Lower lobe of right lung (tissue), 2 donors: Measurements from ENCODE around the gene EIF3L. TPM values are rescaled to one million over a fixed set of nuclear protein-coding genes. Genes with fewer than 3 reads are reported as not detected.
A peak's percentile ranks its signal among the peaks of the same experiment; 100 is the strongest.

Experiments
- ATAC-seq, 2 donors: fragments of 200-7000 bp; cut with Tn5 transposase; one replicate each; pipeline ENCODE4 v1.9.1; 2020 to 2022; ENCODE audit warnings: mild to moderate bottlenecking in 2 of 2, moderate library complexity in 2 of 2
- DNase-seq: peaks from one replicate; pipeline ENCODE4 v3.0.0-alpha.2; 2020
- H3K27ac ChIP-seq: fragments of 200-600 bp; one replicate; pipeline ENCODE4 v1.8.0; 2022
- H3K27me3 ChIP-seq: fragments of 200-600 bp; one replicate; pipeline ENCODE4 v1.8.0; 2022; ENCODE audit warnings: low read depth
- H3K36me3 ChIP-seq: fragments of 200-600 bp; one replicate; pipeline ENCODE4 v1.8.0; 2022; ENCODE audit warnings: mild to moderate bottlenecking
- H3K4me1 ChIP-seq: fragments of 200-600 bp; one replicate; pipeline ENCODE4 v1.8.0; 2022
- H3K4me3 ChIP-seq: fragments of 200-600 bp; one replicate; pipeline ENCODE4 v1.8.0; 2022; ENCODE audit warnings: mild to moderate bottlenecking
- H3K9me3 ChIP-seq: fragments of 200-600 bp; one replicate; pipeline ENCODE4 v1.8.0; 2022
- intact Hi-C: fragments of 100-400 bp; cut with DNase I; formaldehyde crosslinking; loops from one replicate; pipeline ENCODE4 v1.11.0; 2022
- total RNA-seq: library from RNA; stranded (reverse); fragmentation: NEBNext Ultra II Directional; extraction: Animal tissue kit (Norgen Biotek cat#: 25700); gene quantifications from one replicate; pipeline ENCODE4 v1.2.1, GENCODE V29; 2021
- TF ChIP-seq, protein P1 (sequence below): fragments of 200-600 bp; IDR thresholded peaks from one replicate; pipeline ENCODE4 v1.8.0; 2022; ENCODE audit warnings: antibody characterized with exemption, mild to moderate bottlenecking
- donor health status: DM: no; HTN: yes; CAD: no; lungs with severe emphysema.

EIF3L gene
- total RNA-seq, 1 donor from 2014 or later = 385 TPM

DNA sequence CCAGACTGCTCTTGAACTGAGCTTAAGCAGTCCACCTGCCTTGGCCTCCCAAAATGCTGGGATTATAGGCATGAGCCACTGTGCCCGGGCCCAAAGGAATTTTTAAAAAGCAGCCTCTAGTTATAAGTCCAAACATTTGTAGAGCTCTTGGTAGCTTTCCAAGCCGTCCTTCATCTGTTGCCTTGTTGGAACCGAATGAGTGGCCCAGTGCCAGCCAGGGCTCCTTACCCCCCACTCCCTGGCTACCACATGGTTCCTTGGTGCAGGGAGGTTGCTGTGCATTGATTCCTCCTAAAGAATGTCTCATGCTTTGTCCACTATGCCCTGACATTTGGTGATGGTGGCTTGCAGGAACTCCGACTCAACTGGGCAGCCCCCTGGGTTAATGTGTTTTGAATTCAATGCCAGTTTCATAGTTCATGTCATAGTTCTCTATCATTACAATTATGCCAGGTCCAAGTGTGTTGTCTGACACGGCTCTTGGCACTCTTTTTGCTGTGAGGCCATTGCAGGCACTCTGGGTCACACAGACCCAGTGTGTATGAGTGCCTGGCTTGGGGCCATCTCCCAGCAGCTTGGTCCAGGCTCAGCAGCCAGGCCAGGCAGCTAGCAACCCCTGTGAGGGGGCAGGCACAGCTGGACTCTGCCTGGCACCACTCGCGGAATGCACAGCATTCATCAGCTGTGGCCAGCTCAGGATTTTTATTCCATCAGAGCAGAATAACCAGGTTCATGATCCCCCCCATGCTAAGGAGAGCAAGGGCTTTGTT lies 43.5 kb downstream of the EIF3L start:
- DNase-seq (peak; percentile 69), ATAC-seq (peak; percentile 48 to 53)
- H3K9me3 ChIP-seq = no peaks in the 10 kb centered on the region
- intact Hi-C loops = no loop called here
- H3K4me3 ChIP-seq = no peak overlapping the region
- H3K36me3 ChIP-seq = peaks cover 38% of the 10 kb centered on the region
- peaks cover 56% of the 10 kb centered on the region for H3K4me1 ChIP-seq
- peak overlapping the region; percentile 13 for H3K27ac ChIP-seq
- TF ChIP-seq, protein P1, sequence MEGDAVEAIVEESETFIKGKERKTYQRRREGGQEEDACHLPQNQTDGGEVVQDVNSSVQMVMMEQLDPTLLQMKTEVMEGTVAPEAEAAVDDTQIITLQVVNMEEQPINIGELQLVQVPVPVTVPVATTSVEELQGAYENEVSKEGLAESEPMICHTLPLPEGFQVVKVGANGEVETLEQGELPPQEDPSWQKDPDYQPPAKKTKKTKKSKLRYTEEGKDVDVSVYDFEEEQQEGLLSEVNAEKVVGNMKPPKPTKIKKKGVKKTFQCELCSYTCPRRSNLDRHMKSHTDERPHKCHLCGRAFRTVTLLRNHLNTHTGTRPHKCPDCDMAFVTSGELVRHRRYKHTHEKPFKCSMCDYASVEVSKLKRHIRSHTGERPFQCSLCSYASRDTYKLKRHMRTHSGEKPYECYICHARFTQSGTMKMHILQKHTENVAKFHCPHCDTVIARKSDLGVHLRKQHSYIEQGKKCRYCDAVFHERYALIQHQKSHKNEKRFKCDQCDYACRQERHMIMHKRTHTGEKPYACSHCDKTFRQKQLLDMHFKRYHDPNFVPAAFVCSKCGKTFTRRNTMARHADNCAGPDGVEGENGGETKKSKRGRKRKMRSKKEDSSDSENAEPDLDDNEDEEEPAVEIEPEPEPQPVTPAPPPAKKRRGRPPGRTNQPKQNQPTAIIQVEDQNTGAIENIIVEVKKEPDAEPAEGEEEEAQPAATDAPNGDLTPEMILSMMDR = no peak
- H3K27me3 ChIP-seq = no peaks in the 10 kb centered on the region

DNA sequence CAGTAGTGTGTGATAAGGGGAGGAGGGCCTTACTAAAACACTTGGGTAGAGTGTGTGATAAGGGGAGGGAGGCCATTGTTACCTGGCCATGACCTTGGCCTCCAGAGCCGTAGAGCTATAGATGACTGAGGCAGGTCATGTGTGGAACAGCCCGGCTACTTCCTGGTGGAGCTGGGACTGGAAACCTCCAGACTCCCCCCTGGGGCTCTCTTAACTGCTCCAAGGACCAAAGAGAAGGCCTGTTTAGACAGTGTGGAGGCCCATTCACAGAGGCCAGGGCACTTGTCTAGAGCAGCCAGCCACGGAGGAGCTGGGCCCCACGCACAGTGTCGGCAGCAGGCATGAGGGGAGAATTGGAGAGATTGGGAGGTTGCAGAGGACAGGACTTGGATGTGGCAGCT lies 44.4 kb downstream of the EIF3L start:
- no peak for DNase-seq

DNA sequence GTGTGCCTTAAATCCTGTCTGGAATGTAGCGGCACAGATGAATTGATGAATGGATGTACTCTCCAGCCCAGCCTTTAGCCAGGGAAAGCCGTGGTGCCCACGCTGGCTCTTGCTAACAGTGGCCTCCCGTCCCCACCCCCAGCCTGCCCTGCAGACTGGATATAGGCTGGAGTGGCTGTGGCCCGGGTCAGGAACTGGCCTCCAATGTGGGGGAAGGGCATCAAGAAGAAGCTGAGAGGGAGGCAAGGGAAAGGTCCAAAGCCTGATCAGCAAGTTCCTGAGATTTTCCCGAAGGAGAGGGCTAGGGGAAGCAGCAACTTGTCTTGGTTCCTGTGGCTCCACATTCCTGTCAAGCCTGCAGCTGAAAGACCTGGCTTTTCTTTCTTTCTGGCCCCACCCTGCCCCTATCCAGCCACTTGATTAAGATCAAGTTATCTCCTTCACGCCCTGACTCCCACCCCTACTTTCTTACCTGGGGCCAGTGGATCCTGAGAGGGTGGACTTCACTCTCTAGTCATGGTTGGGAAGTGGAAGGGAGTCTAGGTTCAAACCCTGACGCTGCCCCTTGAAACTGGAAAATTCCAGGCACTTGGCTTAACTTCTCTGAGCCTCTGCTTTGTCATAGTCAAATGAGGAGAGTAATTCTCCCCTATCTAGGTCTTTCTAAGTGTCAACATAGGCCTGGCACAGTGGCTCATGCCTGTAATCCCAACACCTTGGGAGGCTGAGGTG lies 45.9 kb downstream of the EIF3L start:
- TF ChIP-seq, protein P1 = no peak
- ATAC-seq (peak in 1 of 2 donors; percentile 12), DNase-seq (no peak)
- peak overlapping the region; percentile 24 for H3K27ac ChIP-seq
- peaks cover 59% of the 10 kb centered on the region for H3K4me1 ChIP-seq
- no peaks in the 10 kb centered on the region for H3K9me3 ChIP-seq
- intact Hi-C loops = no loop called here
- H3K27me3 ChIP-seq = no peaks in the 10 kb centered on the region
- peaks cover 15% of the 10 kb centered on the region for H3K36me3 ChIP-seq
- H3K4me3 ChIP-seq = no peak overlapping the region

More for the DNA sequence above, 44.4 kb downstream of the EIF3L start:
- TF ChIP-seq, protein P1 = no peak
- Histone ChIP-seq H3K9me3 (no peaks in the 10 kb centered on the region), H3K4me3 (no peak overlapping the region), H3K27ac (peak overlapping the region; percentile 36), H3K27me3 (no peaks in the 10 kb centered on the region), H3K4me1 (peaks cover 54% of the 10 kb centered on the region), H3K36me3 (peaks cover 30% of the 10 kb centered on the region)
- intact Hi-C loops = no loop called here
- ATAC-seq = peak; percentile 84 to 86

DNA sequence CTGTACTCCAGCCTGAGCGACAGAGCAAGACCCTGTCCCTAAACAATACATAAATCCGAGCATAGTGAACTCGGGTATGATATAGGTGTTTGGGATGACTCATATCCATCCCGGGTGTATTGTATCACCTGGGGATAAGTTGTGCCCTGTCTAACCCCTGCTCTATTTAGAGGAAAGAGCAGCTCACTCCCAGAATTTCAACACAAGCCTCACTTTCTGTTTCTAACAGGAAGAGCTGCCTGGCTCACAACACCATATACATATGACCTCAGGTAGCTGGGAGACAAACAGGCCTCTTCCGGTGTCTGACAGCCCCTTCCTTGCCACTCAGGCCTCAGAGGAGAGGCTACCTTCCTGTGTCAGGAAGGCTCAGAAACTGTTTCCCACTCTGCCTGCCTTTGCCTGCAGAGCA lies 47.0 kb downstream of the EIF3L start:
- no peak for DNase-seq
- Histone ChIP-seq H3K9me3 (no peaks in the 10 kb centered on the region), H3K27ac (peak overlapping the region; percentile 66), H3K36me3 (peaks cover 4% of the 10 kb centered on the region), H3K4me1 (peaks cover 64% of the 10 kb centered on the region), H3K27me3 (no peaks in the 10 kb centered on the region), H3K4me3 (no peak overlapping the region)
- ATAC-seq = peak; percentile 43 to 55
- intact Hi-C loops = no loop called here
- TF ChIP-seq, protein P1 = no peak

DNA sequence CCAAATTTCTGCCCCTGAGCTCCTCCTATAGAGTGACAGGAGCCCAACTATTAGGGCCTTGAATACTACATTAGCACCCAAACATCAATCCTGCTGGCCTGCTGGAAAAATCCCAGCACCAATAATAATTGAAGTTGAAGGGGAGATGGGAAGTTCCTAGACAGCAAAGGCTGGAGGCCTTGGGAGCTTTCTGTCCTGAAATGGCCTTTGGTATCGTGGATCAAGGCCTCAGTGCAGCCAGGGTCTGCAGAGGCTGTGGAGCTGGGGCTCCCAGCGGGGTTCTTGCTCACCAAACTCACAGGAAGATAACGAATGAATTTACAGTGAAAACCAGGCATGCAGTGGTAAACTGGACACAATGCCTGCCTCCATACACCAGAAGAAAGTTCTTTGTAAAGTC lies 47.7 kb downstream of the EIF3L start:
- Histone ChIP-seq H3K4me3 (no peak overlapping the region), H3K27ac (peak overlapping the region; percentile 66), H3K36me3 (no peaks in the 10 kb centered on the region), H3K4me1 (peaks cover 64% of the 10 kb centered on the region), H3K27me3 (no peaks in the 10 kb centered on the region), H3K9me3 (no peaks in the 10 kb centered on the region)
- TF ChIP-seq, protein P1 = no peak
- ATAC-seq = no peak
- intact Hi-C loops = no loop called here
- no peak for DNase-seq
